Measurements from ENCODE around the gene SSTR3.

GRCh38 chr22:37172266-37173245, 39.7 kb downstream of the SSTR3 start:
- TF ChIP-seq, protein P1, sequence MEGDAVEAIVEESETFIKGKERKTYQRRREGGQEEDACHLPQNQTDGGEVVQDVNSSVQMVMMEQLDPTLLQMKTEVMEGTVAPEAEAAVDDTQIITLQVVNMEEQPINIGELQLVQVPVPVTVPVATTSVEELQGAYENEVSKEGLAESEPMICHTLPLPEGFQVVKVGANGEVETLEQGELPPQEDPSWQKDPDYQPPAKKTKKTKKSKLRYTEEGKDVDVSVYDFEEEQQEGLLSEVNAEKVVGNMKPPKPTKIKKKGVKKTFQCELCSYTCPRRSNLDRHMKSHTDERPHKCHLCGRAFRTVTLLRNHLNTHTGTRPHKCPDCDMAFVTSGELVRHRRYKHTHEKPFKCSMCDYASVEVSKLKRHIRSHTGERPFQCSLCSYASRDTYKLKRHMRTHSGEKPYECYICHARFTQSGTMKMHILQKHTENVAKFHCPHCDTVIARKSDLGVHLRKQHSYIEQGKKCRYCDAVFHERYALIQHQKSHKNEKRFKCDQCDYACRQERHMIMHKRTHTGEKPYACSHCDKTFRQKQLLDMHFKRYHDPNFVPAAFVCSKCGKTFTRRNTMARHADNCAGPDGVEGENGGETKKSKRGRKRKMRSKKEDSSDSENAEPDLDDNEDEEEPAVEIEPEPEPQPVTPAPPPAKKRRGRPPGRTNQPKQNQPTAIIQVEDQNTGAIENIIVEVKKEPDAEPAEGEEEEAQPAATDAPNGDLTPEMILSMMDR (IDR thresholded peaks at IDR 0.05; ENCODE audit: low read depth, low read length, poor library complexity, severe bottlenecking): no peak
- TF ChIP-seq EZH2phosphoT487 (IDR thresholded peaks at IDR 0.05; ENCODE audit: borderline replicate concordance, low read length): no peak

Data from DOHH2 (cell line).